ENCODE measurements around the gene CFAP74.

DNA sequence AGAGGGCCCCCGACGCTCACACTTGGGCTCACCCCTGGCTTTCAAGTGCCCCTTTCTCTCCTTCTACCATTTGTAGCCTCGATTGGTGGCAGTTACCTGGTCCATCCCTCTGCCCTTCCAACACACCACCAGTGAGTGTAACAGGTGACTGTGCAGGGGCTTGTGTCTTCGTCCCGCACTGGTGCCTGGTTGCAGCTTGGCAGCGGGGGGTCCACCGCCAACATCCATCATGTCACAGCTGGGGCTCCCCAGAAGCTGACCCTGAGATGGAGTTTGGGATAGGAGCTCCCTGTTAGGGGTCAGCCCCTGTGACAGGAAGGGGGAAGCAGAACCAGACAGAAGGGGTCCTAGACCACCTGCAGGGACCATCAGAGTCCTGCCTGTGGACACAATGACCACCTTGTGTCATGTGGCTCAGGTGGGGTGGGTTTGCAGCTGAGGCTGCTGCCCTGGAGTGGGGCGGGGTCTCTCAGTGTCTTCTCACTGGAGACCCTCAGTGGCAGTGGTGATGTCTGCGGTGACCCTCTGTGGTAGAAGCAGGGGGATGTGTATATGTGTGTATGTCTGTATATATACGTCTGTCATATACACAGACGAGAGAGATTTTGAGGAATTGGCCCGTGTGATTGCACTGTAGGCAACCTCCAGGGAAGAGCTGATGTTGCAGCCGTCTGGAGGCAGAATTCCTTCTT, 92.1 kb downstream of the CFAP74 start:
- TF ChIP-seq, protein P1, sequence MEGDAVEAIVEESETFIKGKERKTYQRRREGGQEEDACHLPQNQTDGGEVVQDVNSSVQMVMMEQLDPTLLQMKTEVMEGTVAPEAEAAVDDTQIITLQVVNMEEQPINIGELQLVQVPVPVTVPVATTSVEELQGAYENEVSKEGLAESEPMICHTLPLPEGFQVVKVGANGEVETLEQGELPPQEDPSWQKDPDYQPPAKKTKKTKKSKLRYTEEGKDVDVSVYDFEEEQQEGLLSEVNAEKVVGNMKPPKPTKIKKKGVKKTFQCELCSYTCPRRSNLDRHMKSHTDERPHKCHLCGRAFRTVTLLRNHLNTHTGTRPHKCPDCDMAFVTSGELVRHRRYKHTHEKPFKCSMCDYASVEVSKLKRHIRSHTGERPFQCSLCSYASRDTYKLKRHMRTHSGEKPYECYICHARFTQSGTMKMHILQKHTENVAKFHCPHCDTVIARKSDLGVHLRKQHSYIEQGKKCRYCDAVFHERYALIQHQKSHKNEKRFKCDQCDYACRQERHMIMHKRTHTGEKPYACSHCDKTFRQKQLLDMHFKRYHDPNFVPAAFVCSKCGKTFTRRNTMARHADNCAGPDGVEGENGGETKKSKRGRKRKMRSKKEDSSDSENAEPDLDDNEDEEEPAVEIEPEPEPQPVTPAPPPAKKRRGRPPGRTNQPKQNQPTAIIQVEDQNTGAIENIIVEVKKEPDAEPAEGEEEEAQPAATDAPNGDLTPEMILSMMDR (IDR thresholded peaks at IDR 0.05), result no peak
- no peak for TF ChIP-seq POLR2A (IDR thresholded peaks at IDR 0.05)
- TF ChIP-seq EP300 (IDR thresholded peaks at IDR 0.05), result no peak

Data from tibial nerve (tissue), 4 donors.